C4-2B (cell line): Measurements from ENCODE around the gene AGRP.
A peak's percentile ranks its signal among the peaks of the same experiment; 100 is the strongest.

Experiments used
- ZFX ChIP-seq: fragments of 450-650 bp; IDR thresholded peaks from 2 replicates; pipeline ENCODE4 v1.6.1; 2017
- TF ChIP-seq, protein P1 (sequence below): fragments of 450-650 bp; conservative IDR thresholded peaks from 2 replicates; pipeline ENCODE4 v1.5.1; 2017; ENCODE audit warnings: mild to moderate bottlenecking

- TF ChIP-seq, protein P1, sequence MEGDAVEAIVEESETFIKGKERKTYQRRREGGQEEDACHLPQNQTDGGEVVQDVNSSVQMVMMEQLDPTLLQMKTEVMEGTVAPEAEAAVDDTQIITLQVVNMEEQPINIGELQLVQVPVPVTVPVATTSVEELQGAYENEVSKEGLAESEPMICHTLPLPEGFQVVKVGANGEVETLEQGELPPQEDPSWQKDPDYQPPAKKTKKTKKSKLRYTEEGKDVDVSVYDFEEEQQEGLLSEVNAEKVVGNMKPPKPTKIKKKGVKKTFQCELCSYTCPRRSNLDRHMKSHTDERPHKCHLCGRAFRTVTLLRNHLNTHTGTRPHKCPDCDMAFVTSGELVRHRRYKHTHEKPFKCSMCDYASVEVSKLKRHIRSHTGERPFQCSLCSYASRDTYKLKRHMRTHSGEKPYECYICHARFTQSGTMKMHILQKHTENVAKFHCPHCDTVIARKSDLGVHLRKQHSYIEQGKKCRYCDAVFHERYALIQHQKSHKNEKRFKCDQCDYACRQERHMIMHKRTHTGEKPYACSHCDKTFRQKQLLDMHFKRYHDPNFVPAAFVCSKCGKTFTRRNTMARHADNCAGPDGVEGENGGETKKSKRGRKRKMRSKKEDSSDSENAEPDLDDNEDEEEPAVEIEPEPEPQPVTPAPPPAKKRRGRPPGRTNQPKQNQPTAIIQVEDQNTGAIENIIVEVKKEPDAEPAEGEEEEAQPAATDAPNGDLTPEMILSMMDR = peak; percentile 11
- TF ChIP-seq ZFX = peak; percentile 61; the same call in 1 of the 2 replicates
Observed at GRCh38 chr16:67451704-67452435, 31.5 kb downstream of the AGRP start.
